Sciatic nerve (tissue), 1 donor: ENCODE data around the gene CAPN7. TPM values are rescaled to one million over a fixed set of nuclear protein-coding genes. Genes with fewer than 3 reads are reported as not detected.

Source experiments
- total RNA-seq: library from RNA; stranded (reverse); fragmentation: NEBNext Ultra II Directional; extraction: Animal tissue kit (Norgen Biotek cat#: 25700); gene quantifications from one replicate; pipeline ENCODE4 v1.2.1, GENCODE V29; 2021
- donor health status: DM: no; HTN: no; CAD: no.

Gene CAPN7
- total RNA-seq, 1 donor from 2014 or later = 68.4 TPM

Other genes with a start within 250 kb of the CAPN7 start
- 48.9 TPM for gene MRPS25, start 140.9 kb upstream of the CAPN7 start, total RNA-seq
- gene RBSN, start 107.1 kb upstream of the CAPN7 start, total RNA-seq = 38.9 TPM
- gene SH3BP5, start 126.3 kb downstream of the CAPN7 start, total RNA-seq = 143 TPM
- gene METTL6, start 221.3 kb downstream of the CAPN7 start, total RNA-seq = 21.5 TPM
- 14.4 TPM for gene EAF1, start 221.4 kb downstream of the CAPN7 start, total RNA-seq